CD4-positive, alpha-beta T cell treated with Interferon alpha-2 for 1 hour (primary cell): ENCODE results near the gene PFKL.
"Not testable (repeated sequence)": the region's sequence is repeated elsewhere in the genome, so short reads cannot be mapped to it uniquely, and the experiment has no call there.

Experiments
- DNase-seq, 2 donors: peaks; one replicate each; pipeline ENCODE4 v3.0.0-alpha.2; 2020 to 2022

The PFKL gene

DNA sequence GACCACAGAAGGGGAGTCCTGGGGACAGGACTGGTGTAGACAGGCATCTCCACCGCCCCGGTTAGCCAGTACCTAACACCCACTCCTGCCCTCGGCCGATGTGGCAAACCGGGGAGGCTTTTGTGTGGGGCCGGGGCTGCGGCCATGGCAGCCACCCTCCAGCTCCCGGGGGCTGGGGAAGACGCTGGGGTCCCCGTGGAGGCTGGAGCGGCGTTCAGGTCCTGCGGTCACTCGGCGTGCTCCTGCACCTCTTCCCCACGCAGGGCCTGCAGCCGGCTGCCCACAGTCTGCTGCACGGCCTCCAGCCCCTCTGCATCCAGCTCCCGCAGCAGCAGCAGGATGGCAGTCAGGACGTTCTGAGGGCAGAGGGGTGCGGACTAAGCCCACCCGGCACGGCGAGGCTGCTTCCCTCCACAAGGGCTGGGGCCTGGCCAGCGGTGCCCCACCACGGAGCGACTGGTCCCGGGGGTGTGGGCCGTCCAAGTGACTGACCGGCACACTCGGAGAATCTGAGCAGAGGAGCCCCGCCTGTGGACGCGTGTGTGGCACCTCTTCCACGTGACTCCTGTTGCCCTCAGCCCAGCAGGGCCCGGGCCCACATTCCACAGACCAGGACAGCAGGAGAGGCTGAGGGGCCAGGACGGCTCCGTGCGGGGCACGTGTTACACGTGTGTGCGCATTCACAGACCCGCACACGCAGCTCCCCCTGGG lies 30.3 kb downstream of the PFKL start:
- DNase-seq: no peak

DNA sequence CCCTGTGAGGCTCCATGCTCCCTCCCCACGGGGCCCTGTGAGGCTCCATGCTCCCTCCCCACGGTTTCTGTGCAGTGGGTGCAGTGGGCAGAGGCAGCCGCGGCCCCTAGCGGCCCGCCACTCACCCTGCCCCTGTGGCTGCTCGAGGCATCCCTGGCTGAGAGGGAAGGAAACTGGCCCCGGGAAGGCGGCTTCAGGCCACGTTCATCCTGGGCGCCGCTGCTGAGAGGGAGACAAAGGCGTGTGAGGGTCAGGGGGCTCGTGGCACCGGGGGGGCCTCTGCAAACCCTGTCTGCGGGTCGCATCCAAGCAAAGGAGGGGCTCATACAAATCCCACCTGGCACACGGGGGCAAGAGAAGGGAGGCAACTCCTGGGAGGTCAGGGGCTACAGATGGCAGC lies 30.8 kb downstream of the PFKL start:
- no peak for DNase-seq

- DNase-seq: no peak
Measured at GRCh38 chr21:44331209-44331608, 31.4 kb downstream of the PFKL start.

DNA sequence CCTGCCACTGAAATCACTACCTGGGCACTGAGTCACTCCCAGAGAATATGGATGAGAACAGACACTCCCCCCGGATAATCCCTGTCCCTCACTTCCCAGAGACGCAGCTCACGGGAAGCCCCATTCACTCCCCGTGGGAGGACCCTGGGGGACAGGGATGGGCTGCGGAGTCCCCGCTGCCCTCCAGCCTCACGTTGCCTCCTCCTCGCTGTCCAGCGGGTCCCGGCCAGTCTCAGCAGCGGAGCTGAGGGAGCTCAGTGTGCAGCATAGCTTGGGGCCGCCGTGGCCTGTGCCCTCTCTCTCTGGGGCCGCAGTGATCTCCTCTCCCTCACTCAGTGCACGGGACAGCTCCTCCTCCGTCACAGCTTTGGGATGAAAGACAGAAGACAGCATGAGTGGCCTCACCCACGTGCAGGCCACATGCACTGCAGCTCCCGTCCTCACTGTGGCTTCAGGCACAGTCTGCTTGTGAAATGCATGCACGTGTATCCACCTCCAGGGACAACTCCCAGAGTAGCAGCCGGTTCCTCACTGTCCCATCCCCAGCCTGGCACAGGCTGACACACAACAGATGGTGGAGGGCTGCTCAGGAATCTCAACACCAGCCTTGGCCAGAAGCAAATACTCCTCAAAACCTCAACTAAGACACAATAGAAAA lies 31.9 kb downstream of the PFKL start:
- no peak for DNase-seq

- DNase-seq: no peak
Measured at GRCh38 chr21:44332383-44332782, 32.5 kb downstream of the PFKL start.

DNA sequence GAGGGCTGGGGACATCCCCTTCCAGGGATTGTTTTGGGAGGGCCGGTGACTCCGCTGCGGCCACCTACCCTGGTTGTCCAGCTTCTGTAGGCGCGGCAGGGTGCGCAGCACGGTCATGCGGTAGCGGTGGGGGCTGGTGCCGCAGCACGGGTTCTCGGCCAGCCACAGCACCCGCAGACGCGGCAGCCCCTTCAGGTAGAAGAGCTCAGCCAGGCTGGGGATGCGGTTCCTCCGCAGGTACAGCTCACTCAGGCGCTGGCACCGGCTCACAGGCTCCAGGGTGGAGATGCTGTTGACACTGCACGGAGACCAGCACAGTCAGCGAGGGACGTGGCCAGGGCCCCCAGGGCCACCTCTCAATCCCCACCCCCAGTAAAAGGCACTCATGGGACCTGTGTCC lies 33.1 kb downstream of the PFKL start:
- DNase-seq: no peak

DNA sequence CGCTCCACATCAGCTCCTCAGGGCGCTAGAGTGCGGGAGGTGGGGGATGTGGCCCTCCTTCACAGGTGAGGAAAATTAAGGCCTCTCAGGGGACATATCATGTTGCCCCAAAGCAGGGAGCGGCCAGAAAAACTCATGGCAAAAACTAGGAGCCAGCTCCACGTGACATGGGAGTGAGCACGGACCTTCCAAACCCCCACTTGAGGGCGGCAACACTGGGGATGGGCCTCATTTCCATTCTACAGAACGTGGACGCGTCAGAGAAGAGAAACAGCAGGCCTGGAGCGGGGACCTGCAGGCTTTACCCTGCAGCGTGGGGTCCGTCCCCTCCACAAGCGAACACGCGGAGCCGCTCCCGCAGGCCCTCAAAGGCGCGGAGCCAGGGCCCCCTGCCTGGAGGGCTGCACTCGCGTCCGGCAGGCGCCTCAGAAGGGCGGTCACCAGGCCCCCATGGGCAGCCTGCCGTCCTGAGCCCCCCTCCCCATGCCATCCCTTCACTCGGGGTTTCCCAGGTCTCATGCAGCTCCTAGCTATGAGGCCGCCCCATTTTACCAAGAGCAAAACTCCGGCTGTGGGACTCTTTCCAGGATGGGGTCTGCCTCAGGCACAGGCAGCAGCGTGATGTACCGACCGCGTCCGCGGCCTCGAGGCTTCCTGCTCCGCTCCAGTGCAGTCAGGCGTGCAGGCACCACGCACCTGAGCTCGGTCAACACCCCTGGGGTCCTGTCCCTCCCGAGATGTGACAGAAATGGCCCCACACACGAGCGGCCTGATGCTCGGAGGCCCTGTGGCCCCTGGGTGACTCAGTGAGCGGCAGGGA lies 33.9 kb downstream of the PFKL start:
- DNase-seq: no peak

DNA sequence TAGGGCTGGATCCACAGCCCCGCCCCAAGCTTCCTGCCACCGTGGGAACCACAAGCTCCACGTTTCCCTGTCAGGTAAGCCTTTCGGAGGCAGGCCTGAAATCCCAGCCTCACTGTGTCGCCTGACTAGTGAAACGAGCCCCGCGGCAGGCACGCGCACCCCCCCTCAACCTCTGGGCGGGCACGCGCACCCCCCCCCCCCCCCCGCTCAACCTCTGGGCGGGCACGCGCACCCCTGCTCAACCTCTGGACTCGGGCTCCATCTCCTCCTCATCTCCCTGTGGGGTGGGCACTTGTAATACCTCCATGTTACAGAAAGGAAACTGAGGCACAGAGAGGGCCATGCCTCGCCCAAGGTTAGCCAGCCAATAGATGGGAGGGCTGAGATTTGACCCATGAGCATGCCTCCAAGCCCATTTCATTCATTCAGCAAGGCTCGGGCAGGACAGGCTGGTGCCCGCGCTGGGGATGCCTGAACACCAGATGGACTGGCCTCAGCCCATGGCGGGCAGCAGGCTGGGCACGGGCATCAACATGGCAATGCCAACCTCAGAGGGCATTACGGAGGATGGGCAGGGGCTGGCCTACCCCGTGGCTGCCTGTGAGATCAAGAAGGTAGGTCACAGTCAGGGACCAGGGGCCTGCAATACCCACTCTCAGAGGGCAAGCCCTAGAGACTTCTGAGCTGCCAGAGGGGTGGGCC lies 34.6 kb downstream of the PFKL start:
- DNase-seq: no peak

DNA sequence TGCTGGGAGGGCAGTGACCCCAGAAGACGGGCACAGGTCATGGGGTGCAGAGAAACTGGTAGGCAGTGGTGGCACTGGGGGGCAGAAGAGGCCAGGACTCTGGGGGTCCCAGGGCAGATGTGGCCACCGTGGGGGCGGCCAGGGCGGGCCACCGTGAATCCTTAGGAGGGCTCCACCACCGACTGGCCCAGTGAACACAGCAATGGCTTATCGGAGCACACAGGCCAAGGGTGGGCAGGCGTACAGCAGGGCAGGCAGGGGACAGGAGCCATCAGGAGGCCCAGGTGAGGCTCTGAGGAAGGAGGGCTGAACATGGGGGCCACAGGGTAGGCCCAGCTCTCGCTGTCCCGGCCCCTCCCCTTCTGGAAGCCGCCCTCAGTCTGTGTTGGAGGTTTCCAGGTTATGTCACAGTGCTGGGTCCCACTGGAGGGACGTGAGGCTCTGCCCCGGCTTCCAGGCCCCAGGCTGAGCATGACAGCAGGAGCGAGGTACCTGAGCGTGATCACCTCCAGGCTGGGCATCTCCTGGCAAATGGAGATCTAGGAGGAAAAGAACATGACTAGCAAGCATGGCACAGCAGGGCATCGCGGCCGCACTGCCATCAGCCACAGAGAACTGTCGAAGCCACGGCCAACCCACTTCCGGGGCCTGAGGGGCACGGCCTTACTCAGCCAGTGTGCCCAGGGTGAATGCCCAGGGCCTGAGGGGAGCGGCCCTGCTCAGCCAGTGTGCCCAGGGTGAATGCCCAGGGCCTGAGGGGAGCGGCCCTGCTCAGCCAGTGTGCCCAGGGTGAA lies 35.6 kb downstream of the PFKL start:
- DNase-seq: no peak

- no peak for DNase-seq
Measured at GRCh38 chr21:44337449-44337848, 37.6 kb downstream of the PFKL start.

DNA sequence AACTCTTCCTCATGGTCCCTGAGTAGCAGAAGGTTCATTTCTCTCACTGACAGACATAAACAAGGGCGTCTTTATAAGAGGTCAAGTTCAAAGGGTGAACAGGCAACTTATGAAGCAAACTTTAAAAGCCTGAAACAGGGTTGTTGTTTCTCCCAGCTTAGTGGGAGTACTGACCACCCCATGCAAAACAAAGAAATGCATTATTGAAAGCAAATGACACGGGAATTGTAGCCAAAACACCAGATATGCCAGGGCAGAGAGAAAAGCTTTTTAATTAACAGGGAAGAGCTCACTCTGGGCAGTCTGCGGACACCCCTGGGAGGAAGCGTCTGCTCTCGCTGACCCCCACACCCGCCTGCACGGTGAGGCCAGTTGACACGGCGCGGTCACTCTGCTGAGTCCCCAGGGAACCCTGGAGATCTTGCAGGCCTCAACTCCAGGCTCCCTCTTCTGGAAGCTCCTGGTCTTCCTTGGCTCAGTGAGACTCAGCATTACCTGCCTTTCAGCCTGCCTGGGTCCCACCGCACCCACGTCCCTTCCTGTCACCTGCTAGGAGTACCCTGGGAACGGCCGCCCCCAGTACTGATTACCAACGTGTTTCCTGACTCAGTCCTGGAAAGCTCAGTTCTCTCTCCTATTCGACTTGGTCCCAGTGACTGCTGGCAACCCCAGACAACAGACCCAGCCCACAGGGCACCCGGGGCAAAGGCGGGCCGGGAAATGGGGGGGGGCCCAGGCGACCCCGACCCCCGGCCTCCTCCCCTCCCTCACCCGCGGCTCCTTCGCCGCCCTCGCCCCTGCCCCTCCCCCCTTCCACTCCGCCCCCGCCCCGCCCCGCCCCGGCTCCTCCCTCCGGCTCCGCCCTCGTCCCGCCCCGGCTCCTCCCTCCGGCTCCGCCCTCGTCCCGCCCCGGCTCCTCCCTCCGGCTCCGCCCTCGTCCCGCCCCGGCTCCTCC lies 38.4 kb downstream of the PFKL start:
- peak in 1 of 2 donors; percentile 58 for DNase-seq

- DNase-seq: peak; percentile 96
Measured at GRCh38 chr21:44338971-44339910, 39.4 kb downstream of the PFKL start, which contains the start of gene CFAP410. Gene CFAP410, minus strand, starts transcription at chr21:44339390. Its CDS starts 196 bp downstream, at chr21:44339194.

DNA sequence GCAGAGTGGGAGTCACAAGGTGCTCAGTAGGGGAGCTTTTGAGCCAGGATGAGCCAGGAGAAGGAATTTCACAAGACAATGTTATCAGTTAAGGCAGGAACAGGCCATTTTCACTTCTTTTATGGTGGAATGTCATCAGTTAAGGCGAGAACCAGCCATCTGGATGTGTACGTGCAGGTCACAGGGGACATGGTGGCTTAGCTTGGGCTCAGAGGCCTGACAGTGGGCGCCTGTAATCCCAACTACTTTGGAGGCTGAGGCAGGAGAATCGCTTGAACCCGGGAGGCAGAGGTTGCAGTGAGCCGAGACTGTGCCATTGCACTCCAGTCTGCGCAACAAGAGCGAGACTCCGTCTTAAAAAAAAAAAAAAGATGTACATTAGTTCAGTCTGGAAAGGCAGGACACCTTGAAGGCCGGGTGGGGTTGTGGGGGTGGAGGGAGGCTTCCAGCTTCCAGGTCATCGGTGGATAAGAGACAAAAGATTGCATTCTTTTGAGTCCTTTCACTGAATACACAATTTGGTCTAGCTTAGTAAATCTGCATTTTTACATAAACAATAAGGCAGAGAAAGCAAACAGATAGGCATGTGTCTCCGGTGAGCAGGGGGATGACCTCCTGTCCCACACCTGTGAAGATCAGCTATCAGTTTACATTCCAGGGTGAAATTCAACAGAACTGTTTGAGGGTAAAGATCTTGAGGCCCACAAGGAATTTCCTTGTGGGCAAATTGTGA lies 42.0 kb downstream of the PFKL start:
- not testable (repeated sequence) for DNase-seq

DNA sequence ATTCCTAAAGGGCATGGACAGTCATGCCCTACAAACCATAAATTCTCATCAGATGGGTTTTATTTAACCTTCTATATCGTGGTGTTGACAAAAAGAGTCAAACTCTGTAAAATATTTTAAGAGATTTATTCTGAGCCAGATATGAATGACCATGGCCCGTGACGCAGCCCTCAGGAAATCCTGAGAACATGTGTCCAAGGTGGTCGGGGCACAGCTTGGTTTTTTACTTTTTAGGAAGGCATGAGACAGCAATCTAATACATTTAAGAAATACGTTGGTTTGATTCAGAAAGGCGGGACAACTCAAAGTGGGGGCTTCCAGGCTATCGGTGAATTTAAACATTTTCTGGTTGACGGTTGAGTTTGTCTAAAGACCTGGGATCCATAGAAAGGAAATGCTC lies 43.1 kb downstream of the PFKL start:
- DNase-seq: not testable (repeated sequence)

DNA sequence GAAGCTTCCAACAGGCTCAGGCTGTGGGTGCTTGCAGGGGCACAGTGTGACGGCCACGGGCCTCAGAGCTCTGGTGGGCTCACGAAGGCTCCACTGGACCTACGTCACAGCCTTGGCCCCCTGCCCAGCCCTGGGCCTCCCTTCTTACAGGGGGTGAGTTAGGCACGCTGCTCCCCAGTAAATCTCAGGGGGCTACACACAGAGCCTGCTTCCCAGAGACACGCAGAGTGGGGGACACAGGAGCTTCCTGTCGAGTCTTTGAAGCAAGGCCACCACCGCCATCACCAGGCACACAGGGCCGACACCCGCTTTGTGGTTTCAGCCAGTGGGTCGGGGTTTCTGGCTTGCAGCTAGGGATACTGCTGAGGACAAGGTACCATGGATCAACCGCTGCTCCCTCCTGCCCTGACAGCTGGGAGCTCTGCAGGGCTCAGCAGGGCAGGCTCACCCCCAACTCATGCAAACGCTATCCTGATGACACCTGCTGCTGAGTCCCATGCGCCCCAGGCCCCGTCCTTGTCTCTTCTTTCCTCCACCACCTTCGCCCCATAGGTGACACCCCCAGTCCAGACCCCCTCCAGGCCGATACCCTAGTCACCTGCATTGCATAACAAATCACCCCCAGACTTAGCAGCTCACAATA lies 44.8 kb downstream of the PFKL start:
- DNase-seq: no peak

DNA sequence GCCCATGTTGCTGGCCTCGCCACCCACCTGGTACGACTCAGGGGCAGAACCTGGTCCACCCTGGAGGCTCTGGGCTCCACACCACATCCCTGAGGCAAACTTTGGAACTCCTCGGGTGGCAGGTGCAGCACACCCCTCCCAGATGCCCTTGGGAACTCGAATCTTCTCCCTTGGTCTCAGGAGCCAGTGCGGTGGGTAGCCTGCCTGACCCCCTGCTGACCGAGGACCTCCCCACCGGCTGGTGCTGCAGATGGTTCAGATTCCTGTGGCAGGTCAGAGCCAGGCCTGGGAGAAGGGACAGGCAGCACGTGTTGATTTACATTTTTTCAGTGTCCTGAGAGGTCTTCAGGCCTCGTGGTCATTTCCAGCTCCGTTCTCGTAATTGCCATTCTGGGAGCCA lies 45.6 kb downstream of the PFKL start:
- no peak for DNase-seq

- no peak for DNase-seq
Measured at GRCh38 chr21:44347911-44348451, 48.1 kb downstream of the PFKL start.

GRCh38 chr21:44348861-44349260 lies 49.0 kb downstream of the PFKL start:
- DNase-seq: no peak
